HepG2 (cell line): ENCODE results near the gene ZBTB22. TPM values are rescaled to one million over a fixed set of nuclear protein-coding genes. Genes with fewer than 3 reads are reported as not detected.
A peak's percentile ranks its signal among the peaks of the same experiment; 100 is the strongest.

Experiments
- BHLHE40 ChIP-seq: IDR thresholded peaks from 2 replicates; pipeline ENCODE4 v1.6.1; 2011; ENCODE audit warnings: low read length, improper control_type of control experiment
- FOXK2 ChIP-seq: fragments of 450-650 bp; IDR thresholded peaks from 2 replicates; pipeline ENCODE4 v1.6.1; 2016
- HNF1A ChIP-seq, 2 experiments: sonication (generic) in 1 of 2; formaldehyde crosslinking in 1 of 2; IDR thresholded peaks; 2 replicates each; pipeline versions ENCODE4 v1.4.0 to v1.6.1; 2016 to 2020; ENCODE audit warnings: borderline replicate concordance in 1 of 2, low read depth in 1 of 2, mild to moderate bottlenecking in 1 of 2, missing genetic modification reagents in 1 of 2
- HOMEZ ChIP-seq: IDR thresholded peaks from 2 replicates; pipeline ENCODE4 v1.6.1; 2016; ENCODE audit warnings: low read depth
- KLF6 ChIP-seq: IDR thresholded peaks from 2 replicates; pipeline ENCODE4 v1.8.0; 2016; ENCODE audit warnings: missing biosample characterization, missing genetic modification reagents
- KMT2A ChIP-seq: sonication (generic); formaldehyde crosslinking; IDR thresholded peaks from 2 replicates; pipeline ENCODE4 v1.4.0; 2020; ENCODE audit warnings: missing genetic modification reagents
- MEF2D ChIP-seq: sonication (generic); formaldehyde crosslinking; IDR thresholded peaks from 2 replicates; pipeline ENCODE4 v1.5.1; 2020; ENCODE audit warnings: mild to moderate bottlenecking, missing genetic modification reagents
- MTF2 ChIP-seq: sonication (generic); formaldehyde crosslinking; IDR thresholded peaks from 2 replicates; pipeline ENCODE4 v1.5.0; 2020; ENCODE audit warnings: missing genetic modification reagents, borderline replicate concordance
- SKIL ChIP-seq: sonication (generic); formaldehyde crosslinking; IDR thresholded peaks from 2 replicates; pipeline ENCODE4 v1.8.0; 2022; ENCODE audit warnings: missing genetic modification reagents, mild to moderate bottlenecking, moderate library complexity, borderline replicate concordance
- SRSF1 ChIP-seq: fragments of 200-400 bp; formaldehyde crosslinking; optimal IDR thresholded peaks from 2 replicates; pipeline ENCODE3; 2017; ENCODE audit warnings: mild to moderate bottlenecking, low read depth, low read length, moderate library complexity
- SSRP1 ChIP-seq: IDR thresholded peaks from 2 replicates; pipeline ENCODE4 v1.6.1; 2016; ENCODE audit warnings: control low read depth
- THAP9 ChIP-seq: sonication (generic); formaldehyde crosslinking; IDR thresholded peaks from 2 replicates; pipeline ENCODE4; 2020; ENCODE audit warnings: missing genetic modification reagents, mild to moderate bottlenecking, borderline replicate concordance
- ZFAT ChIP-seq: sonication (generic); formaldehyde crosslinking; conservative IDR thresholded peaks from 2 replicates; pipeline ENCODE4 v1.8.1; 2023; ENCODE audit warnings: missing genetic modification reagents, inconsistent platforms
- ZMAT3 ChIP-seq: sonication (generic); formaldehyde crosslinking; conservative IDR thresholded peaks from 2 replicates; pipeline ENCODE4 v1.7.0; 2021; ENCODE audit warnings: missing genetic modification reagents
- ZNF18 ChIP-seq: sonication (generic); formaldehyde crosslinking; IDR thresholded peaks from 2 replicates; pipeline ENCODE4 v1.8.0; 2022; ENCODE audit warnings: mild to moderate bottlenecking, missing genetic modification reagents; ENCODE audit not compliant: insufficient replicate concordance
- ZNF724P ChIP-seq: sonication (generic); formaldehyde crosslinking; IDR thresholded peaks from 2 replicates; pipeline ENCODE4 v1.8.0; 2022; ENCODE audit warnings: missing genetic modification reagents, borderline replicate concordance
- polyA plus RNA-seq, 8 experiments: library from polyadenylated mRNA; depleted of rRNA in 3 of 8; stranded (reverse) in 7 of 8; unstranded in 1 of 8; fragments of >200 nt; fragmentation: Illumina TruSeq in 4 of 8; extraction: Trizol in 4 of 8; gene quantifications; 2 replicates each; pipeline versions ENCODE4 v1.2.1 to v1.2.3, GENCODE V29; 2011 to 2016; ENCODE audit warnings: low read depth in 4 of 8, missing spikeins in 1 of 8, mixed read lengths in 1 of 8; ENCODE audit not compliant: insufficient read depth in 1 of 8
- total RNA-seq, 5 experiments: library from RNA; depleted of rRNA; stranded (reverse); fragments of >200 nt; fragmentation: Illumina TruSeq; extraction: Trizol; gene quantifications; 2 replicates each; pipeline ENCODE4 v1.2.3, GENCODE V29; 2016; ENCODE audit warnings: low read depth in 1 of 5

The ZBTB22 gene
- total and polyA plus RNA-seq, 2 of the 13 experiments (the other 11 are each of a cell fraction or from before 2014, with no cell fraction given) = 8.0 to 10.6 TPM

GRCh38 chr6:33313709-33314514 lies 3.6 kb downstream of the ZBTB22 start, which contains the start of gene TAPBP (continued):
- TF ChIP-seq ZNF18 (CRISPR knock-in tag) (peak; percentile 49), BHLHE40 (no peak), THAP9 (no peak; the same call in 1 of the 2 replicates), SSRP1 (no peak), SKIL (CRISPR knock-in tag) (no peak), KLF6 (CRISPR knock-in tag) (0 out of 2 replicates have a peak, but pooled peaks have one; percentile 39), ZNF724P (peak; percentile 85; the same call in 1 of the 2 replicates), SRSF1 (peak; percentile 52), ZMAT3 (CRISPR knock-in tag) (no peak), HOMEZ (CRISPR knock-in tag) (no peak), MTF2 (CRISPR knock-in tag) (no peak), KMT2A (CRISPR knock-in tag) (peak; percentile 95), HNF1A (IDR thresholded peaks at IDR 0.05; ENCODE audit: low read depth) (no peak), HNF1A (CRISPR knock-in tag; IDR thresholded peaks at IDR 0.05; ENCODE audit: borderline replicate concordance) (no peak), ZFAT (CRISPR knock-in tag) (no peak), MEF2D (no peak), FOXK2 (no peak)
